PFSK-1 (cell line): ENCODE results near the gene LTBP2.

Experiments
- FOXP2 ChIP-seq: optimal IDR thresholded peaks from 2 replicates; pipeline ENCODE3; 2011; ENCODE audit warnings: borderline replicate concordance, control low read depth, inconsistent platforms; ENCODE audit not compliant: insufficient read depth; ENCODE audit errors: extremely low read length, extremely low read depth
- POLR2AphosphoS5 ChIP-seq: IDR thresholded peaks from 2 replicates; pipeline ENCODE4 v1.6.1; 2012; ENCODE audit warnings: low read depth, mild to moderate bottlenecking, control low read depth, low read length, moderate library complexity
- REST ChIP-seq, 2 experiments: IDR thresholded peaks; 2 replicates each; pipeline versions ENCODE4 v1.6.1 to v1.8.0; 2011 to 2012; ENCODE audit warnings: low read depth in 2 of 2, low read length in 2 of 2, control low read depth in 1 of 2, inconsistent platforms in 1 of 2, mild to moderate bottlenecking in 1 of 2, moderate library complexity in 1 of 2; ENCODE audit not compliant: insufficient read depth in 1 of 2
- SIN3A ChIP-seq: IDR thresholded peaks from 2 replicates; pipeline ENCODE4 v1.6.1; 2012; ENCODE audit warnings: mild to moderate bottlenecking, low read length, moderate library complexity, borderline replicate concordance; ENCODE audit not compliant: insufficient read depth
- TAF1 ChIP-seq: IDR thresholded peaks from 2 replicates; pipeline ENCODE4 v1.6.1; 2012; ENCODE audit warnings: low read length, control low read depth, borderline replicate concordance; ENCODE audit not compliant: insufficient read depth

Gene LTBP2

GRCh38 chr14:74551431-74552371 lies 60.3 kb downstream of the LTBP2 start:
- TF ChIP-seq SIN3A (no peak), TAF1 (no peak), POLR2AphosphoS5 (no peak)

- no peak for TF ChIP-seq FOXP2
- no peak for TF ChIP-seq SIN3A
- no peak for TF ChIP-seq POLR2AphosphoS5
- TF ChIP-seq REST (IDR thresholded peaks at IDR 0.05; ENCODE audit: insufficient read depth in 1 of 2, low read depth in 2 of 2, low read length in 2 of 2), result no peak
- TF ChIP-seq TAF1, result no peak
These were observed 61.0 kb downstream of the LTBP2 start for GRCh38 chr14:74551001-74551400.

- TF ChIP-seq SIN3A (no peak), TAF1 (no peak), POLR2AphosphoS5 (no peak), REST (IDR thresholded peaks at IDR 0.05; ENCODE audit: insufficient read depth in 1 of 2, low read depth in 2 of 2, low read length in 2 of 2) (no peak), FOXP2 (no peak)
These were observed 62.0 kb downstream of the LTBP2 start for GRCh38 chr14:74550071-74550470.

GRCh38 chr14:74549588-74549987 lies 62.4 kb downstream of the LTBP2 start:
- no peak for TF ChIP-seq FOXP2
- no peak for TF ChIP-seq SIN3A
- no peak for TF ChIP-seq TAF1
- TF ChIP-seq POLR2AphosphoS5, result no peak
- TF ChIP-seq REST (IDR thresholded peaks at IDR 0.05; ENCODE audit: insufficient read depth in 1 of 2, low read depth in 2 of 2, low read length in 2 of 2), result no peak

GRCh38 chr14:74548881-74549280 lies 63.2 kb downstream of the LTBP2 start:
- no peak for TF ChIP-seq TAF1
- TF ChIP-seq SIN3A, result no peak
- TF ChIP-seq FOXP2, result no peak
- no peak for TF ChIP-seq POLR2AphosphoS5
- no peak for TF ChIP-seq REST (IDR thresholded peaks at IDR 0.05; ENCODE audit: insufficient read depth in 1 of 2, low read depth in 2 of 2, low read length in 2 of 2)
